Breast epithelium (tissue), 3 donors: ENCODE results near the gene OR9Q1.

Experiments used
- POLR2A ChIP-seq: fragments of 450-650 bp; IDR thresholded peaks from one replicate; pipeline ENCODE4 v1.6.1; 2016; ENCODE audit warnings: antibody characterized with exemption, mild to moderate bottlenecking, moderate library complexity
- POLR2AphosphoS5 ChIP-seq, 3 donors: sonication (generic); formaldehyde crosslinking; IDR thresholded peaks; one replicate each; pipeline ENCODE4 v1.6.1; 2017; ENCODE audit warnings: antibody characterized with exemption in 3 of 3
- TF ChIP-seq, protein P1 (sequence below), 3 donors: fragments of 450-650 bp; IDR thresholded peaks; one replicate each; pipeline ENCODE4 v1.5.1; 2016 to 2017; ENCODE audit warnings: antibody characterized with exemption in 3 of 3, mild to moderate bottlenecking in 3 of 3, moderate library complexity in 3 of 3

DNA sequence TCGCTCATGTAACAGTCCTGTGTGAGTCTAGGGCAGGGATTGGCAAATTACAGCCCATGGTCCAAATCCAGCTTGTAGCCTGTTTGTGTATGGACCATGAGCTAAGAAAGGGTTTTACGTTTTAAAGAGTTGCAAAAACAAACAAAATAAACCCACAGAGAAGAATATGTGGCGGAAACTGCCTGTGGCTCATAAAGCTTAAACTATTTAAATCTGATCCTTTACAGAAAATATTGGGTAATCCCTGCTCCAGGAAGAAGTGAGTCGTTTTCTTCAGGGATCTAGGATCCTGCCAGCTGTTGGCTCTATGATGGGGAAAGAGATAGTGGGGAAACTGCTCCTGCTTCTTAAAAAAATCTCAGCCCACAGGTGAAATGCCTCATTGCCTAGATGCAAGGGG lies 3.7 kb downstream of the OR9Q1 start:
- TF ChIP-seq, protein P1, sequence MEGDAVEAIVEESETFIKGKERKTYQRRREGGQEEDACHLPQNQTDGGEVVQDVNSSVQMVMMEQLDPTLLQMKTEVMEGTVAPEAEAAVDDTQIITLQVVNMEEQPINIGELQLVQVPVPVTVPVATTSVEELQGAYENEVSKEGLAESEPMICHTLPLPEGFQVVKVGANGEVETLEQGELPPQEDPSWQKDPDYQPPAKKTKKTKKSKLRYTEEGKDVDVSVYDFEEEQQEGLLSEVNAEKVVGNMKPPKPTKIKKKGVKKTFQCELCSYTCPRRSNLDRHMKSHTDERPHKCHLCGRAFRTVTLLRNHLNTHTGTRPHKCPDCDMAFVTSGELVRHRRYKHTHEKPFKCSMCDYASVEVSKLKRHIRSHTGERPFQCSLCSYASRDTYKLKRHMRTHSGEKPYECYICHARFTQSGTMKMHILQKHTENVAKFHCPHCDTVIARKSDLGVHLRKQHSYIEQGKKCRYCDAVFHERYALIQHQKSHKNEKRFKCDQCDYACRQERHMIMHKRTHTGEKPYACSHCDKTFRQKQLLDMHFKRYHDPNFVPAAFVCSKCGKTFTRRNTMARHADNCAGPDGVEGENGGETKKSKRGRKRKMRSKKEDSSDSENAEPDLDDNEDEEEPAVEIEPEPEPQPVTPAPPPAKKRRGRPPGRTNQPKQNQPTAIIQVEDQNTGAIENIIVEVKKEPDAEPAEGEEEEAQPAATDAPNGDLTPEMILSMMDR (IDR thresholded peaks at IDR 0.05): no peak
- TF ChIP-seq POLR2AphosphoS5 (IDR thresholded peaks at IDR 0.05) (no peak), POLR2A (no peak)
